HFF-Myc (cell line): ENCODE data around the gene LRRC7.

Source experiments
- DNase-seq: peaks from one replicate; pipeline ENCODE4 v3.0.0-alpha.2; 2011; ENCODE audit warnings: low read depth; ENCODE audit errors: extremely low read depth
- H3K4me3 ChIP-seq: replicated peaks from 2 replicates; pipeline ENCODE4 v1.5.1; 2011; ENCODE audit warnings: low read depth, mild to moderate bottlenecking, control low read depth, low read length
- TF ChIP-seq, protein P1 (sequence below): IDR thresholded peaks from 2 replicates; pipeline ENCODE4 v1.5.1; 2012; ENCODE audit warnings: mild to moderate bottlenecking, low read depth, low read length, control low read depth; ENCODE audit errors: missing control alignments

Gene LRRC7

DNA sequence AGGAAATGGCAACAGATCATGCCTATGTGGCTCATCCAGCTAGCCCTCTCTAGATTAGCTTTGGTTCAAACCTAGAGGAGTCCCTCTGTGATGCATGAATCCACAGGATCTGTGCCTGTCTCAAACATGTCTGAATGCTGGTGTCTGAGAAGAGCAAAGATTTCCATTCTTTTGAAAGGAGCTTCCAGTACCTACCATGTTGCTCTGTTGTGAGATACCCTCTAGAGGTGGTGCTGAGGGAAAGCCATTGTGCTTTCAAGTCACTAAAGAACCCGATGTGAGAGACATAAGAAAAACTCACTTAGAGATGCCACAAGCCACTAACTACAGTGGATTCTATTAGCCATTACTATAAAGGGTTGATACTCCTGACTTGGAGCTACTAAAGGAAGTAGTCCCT lies 534.1 kb downstream of the LRRC7 start:
- no peak overlapping the region for H3K4me3 ChIP-seq
- no peak for DNase-seq
- TF ChIP-seq, protein P1, sequence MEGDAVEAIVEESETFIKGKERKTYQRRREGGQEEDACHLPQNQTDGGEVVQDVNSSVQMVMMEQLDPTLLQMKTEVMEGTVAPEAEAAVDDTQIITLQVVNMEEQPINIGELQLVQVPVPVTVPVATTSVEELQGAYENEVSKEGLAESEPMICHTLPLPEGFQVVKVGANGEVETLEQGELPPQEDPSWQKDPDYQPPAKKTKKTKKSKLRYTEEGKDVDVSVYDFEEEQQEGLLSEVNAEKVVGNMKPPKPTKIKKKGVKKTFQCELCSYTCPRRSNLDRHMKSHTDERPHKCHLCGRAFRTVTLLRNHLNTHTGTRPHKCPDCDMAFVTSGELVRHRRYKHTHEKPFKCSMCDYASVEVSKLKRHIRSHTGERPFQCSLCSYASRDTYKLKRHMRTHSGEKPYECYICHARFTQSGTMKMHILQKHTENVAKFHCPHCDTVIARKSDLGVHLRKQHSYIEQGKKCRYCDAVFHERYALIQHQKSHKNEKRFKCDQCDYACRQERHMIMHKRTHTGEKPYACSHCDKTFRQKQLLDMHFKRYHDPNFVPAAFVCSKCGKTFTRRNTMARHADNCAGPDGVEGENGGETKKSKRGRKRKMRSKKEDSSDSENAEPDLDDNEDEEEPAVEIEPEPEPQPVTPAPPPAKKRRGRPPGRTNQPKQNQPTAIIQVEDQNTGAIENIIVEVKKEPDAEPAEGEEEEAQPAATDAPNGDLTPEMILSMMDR: no peak

DNA sequence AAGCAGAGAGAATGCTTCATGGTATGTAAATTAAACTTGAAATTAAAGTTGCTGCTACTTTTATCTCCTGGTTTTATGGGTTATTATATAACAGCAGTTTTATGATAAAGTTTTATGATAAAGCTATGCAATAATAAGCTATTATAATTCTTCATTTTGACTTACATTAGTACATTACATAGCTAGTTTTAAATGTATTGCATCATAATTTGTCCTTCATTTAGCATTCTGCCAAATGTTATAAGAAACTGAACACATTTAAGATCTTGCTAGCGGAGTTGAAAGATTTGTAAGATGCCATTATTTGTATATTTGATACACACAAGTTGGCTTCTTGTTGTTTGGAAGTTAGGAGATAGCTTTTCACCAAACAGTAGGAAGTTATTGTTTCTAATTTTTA lies 536.0 kb downstream of the LRRC7 start:
- H3K4me3 ChIP-seq: no peak overlapping the region
- TF ChIP-seq, protein P1: no peak
- DNase-seq: no peak

DNA sequence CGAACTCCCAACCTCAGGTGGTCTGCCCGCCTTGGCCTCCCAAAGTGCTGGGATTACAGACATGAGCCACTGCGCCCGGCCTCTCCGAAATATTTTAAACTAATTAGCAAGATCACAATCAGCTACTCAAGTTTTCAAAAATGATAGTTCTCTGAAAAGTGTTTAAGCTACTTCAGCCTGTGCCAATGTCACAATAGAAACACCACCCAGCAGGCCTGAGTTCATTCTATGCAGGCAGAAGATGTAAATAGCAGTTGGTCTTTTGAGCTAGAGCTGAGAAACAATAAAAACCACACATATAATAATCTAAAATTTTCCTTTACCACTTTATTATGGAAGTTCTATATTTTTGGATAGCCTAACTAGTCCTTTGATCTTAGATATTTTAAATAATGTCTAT lies 541.5 kb downstream of the LRRC7 start:
- TF ChIP-seq, protein P1: no peak
- no peak overlapping the region for H3K4me3 ChIP-seq
- no peak for DNase-seq

DNA sequence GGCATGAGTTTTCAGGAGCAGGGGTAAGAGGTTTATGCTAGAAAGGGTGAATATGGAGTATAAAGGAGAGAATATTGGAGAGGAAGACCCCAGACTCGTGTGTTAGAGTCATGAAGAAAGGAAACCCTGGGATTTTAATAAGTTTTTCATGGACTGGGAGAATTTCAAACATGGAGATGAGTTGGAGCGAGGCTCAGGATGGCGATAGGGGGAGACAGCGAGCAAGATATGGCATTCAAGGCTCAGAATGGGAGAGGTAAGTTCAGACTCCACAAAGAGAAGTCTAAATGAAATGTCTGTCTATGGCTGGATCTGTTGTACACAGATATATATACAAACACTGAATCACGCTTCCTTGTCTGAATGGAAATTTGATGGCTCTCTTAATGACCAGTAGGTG lies 545.1 kb downstream of the LRRC7 start:
- no peak for DNase-seq
- TF ChIP-seq, protein P1: peak; percentile 12
- no peak overlapping the region for H3K4me3 ChIP-seq

DNA sequence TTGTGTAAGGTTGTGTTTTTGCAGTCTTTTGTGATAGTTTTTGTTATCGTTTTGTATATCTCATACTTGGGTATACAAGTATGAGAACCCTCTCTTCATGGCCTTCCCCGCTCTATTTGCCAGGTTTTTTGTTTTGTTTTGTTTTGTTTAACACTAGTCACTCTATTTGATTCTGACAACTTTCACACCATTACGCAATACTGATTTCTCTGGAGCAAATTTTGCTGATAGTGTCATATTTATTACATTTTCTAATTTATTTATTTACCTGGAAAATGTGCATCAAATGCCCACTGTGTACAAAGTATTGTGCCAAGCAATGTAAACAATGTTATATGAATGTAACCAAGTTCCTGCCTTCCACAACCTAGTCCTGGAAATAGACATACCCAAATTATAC lies 547.6 kb downstream of the LRRC7 start:
- DNase-seq: no peak
- no peak overlapping the region for H3K4me3 ChIP-seq
- TF ChIP-seq, protein P1: no peak

DNA sequence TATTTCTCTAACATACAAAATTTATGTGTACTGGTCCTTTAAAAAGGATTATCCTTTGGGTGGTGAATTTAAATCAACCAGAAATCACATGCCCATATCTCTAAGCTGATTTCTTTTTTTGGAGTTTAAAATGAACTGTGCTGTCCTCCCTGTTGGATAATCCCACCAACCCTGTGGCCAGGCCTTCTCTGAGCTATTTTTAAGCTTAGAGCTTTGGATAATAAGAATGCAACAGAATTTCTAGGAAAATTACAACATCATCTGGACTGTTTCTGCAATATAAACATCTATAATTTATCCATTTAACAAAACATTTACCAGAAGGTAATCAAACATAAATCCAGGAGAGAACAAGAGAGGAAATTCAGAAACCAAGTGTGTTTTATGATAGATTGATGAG lies 549.3 kb downstream of the LRRC7 start:
- no peak for DNase-seq
- TF ChIP-seq, protein P1: no peak

DNA sequence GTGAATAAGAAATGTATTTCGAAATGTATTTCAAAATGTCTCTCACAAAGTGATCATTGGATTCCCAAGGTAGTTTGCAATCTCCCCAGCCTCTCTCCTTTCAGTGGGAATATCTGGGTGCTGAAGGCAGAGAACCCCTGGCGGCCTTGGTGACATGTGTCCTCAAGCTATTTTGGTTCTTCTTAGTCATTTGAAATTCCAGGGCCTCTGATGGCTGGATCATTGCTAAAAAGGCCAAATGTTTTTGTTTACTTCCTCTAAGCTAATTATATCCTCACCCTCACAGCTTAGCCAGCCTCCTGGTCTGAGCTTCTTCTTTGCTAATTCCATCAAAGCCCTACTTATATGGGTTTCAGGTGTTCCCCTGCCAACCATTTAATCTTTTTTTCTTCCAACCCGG lies 566.4 kb downstream of the LRRC7 start:
- TF ChIP-seq, protein P1: no peak
- no peak for DNase-seq
- H3K4me3 ChIP-seq: no peak overlapping the region

More for the DNA sequence above, 549.3 kb downstream of the LRRC7 start:
- no peak overlapping the region for H3K4me3 ChIP-seq
